ENCODE results near the gene GRIN2A. TPM values are rescaled to one million over a fixed set of nuclear protein-coding genes. Genes with fewer than 3 reads are reported as not detected.

The GRIN2A gene
- total and polyA plus RNA-seq, 2 of the 8 experiments (the other 6 are each of a cell fraction or from before 2014, with no cell fraction given): 0.18 to 1.8 TPM

DNA sequence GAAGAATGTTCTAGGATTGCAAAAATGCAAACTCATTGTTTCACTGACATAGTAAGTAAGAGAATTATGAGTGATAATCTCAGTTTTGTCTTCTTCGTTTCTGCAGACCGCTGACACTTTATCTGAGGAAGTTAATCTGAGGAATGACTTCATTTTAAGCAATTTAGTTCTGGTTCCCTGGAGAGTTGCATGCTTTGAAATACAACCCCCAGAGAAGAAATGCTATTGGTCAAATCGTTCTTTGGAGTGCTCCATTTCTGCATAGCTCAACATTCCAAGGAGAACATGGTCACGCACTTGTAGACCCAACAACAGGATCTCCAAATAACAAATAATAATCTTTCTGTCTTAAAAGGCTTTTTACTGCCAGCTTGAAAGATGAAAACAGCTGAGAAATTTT, 427.1 kb downstream of the GRIN2A start:
- 74% methylated on average over 4 of the region's 4 CpGs; no CpG with 5 or more reads in 1 of the 2 experiments for WGBS, 2 experiments (ENCODE audit: extremely low coverage in 1 of 2, insufficient coverage in 1 of 2, insufficient read length in 1 of 2, insufficient replicate concordance in 2 of 2, low coverage in 1 of 2, low lambda C conversion rate in 2 of 2, missing lambda C conversion rate in 1 of 2)
- Histone ChIP-seq H4K8ac (ENCODE audit: extremely low read depth, insufficient read depth, low read length) (no peak overlapping the region), H3K27ac (ENCODE audit: low read depth, low read length) (no peak overlapping the region), H3K27me3 (replicated peaks in 1 of 4; ENCODE audit: control insufficient read depth in 3 of 4, extremely low read depth in 1 of 4, insufficient read depth in 3 of 4, low read length in 3 of 4) (no peaks in the 10 kb centered on the region), H3K4me1 (replicated peaks in 1 of 4; ENCODE audit: control insufficient read depth in 3 of 4, insufficient read depth in 4 of 4, low read length in 3 of 4) (peaks cover 0 to 5% (median 1%) of the 10 kb centered on the region in 4 experiments; a peak in 3 of 7 replicates), H4K91ac (replicated peaks; ENCODE audit: insufficient read length, low read length) (no peak overlapping the region), H2BK15ac (ENCODE audit: low read length) (no peak overlapping the region), H3K9ac (replicated peaks in 1 of 4; ENCODE audit: extremely low read depth in 1 of 4, low read depth in 3 of 4, low read length in 3 of 4) (no peak overlapping the region), H3K23ac (ENCODE audit: insufficient read length) (no peak overlapping the region), H2BK12ac (ENCODE audit: low read depth, low read length) (no peak overlapping the region), H3K4me2 (ENCODE audit: insufficient read depth in 1 of 2, low read depth in 2 of 2, low read length in 2 of 2) (no peak overlapping the region), H4K20me1 (replicated peaks in 1 of 2; ENCODE audit: control insufficient read depth in 1 of 2, insufficient read depth in 2 of 2, low read length in 2 of 2) (no peaks in the 10 kb centered on the region), H3K56ac (replicated peaks; ENCODE audit: insufficient read length, low read depth, low read length) (no peak overlapping the region), H2AFZ (ENCODE audit: low read length) (no peak overlapping the region), H3K9me3 (ENCODE audit: insufficient read depth in 2 of 2, low read depth in 1 of 2, low read length in 1 of 2) (no peaks in the 10 kb centered on the region), H2BK120ac (replicated peaks; ENCODE audit: low read depth, low read length) (no peak overlapping the region), H2BK20ac (ENCODE audit: low read length) (no peak overlapping the region), H3K18ac (ENCODE audit: extremely low read depth, low read length) (no peak overlapping the region), H3K79me2 (ENCODE audit: control insufficient read depth in 1 of 2, insufficient read depth in 2 of 2, low read length in 2 of 2) (no peaks in the 10 kb centered on the region), H3K4me3 (ENCODE audit: extremely low read depth in 1 of 4, insufficient read depth in 2 of 4, low read depth in 3 of 4, low read length in 4 of 4) (no peak overlapping the region), H3K23me2 (ENCODE audit: low read depth, low read length) (no peaks in the 10 kb centered on the region; the same call in 1 of the 2 replicates), H3K79me1 (ENCODE audit: low read depth, low read length) (no peaks in the 10 kb centered on the region), H4K5ac (ENCODE audit: insufficient read length, low read depth, low read length) (no peak overlapping the region), H3K36me3 (ENCODE audit: control insufficient read depth in 2 of 4, insufficient read depth in 4 of 4, low read length in 3 of 4) (no peaks in the 10 kb centered on the region), H2BK5ac (ENCODE audit: low read depth, low read length) (no peak overlapping the region), H3K4ac (replicated peaks; ENCODE audit: insufficient read length, low read depth, low read length) (no peak overlapping the region), H3K14ac (ENCODE audit: insufficient read length) (no peak overlapping the region), H2AK5ac (ENCODE audit: low read depth, low read length) (no peak overlapping the region)
- TF ChIP-seq SUZ12 (IDR thresholded peaks at IDR 0.05; ENCODE audit: low read length): no peak
- TF ChIP-seq EGR1 (IDR thresholded peaks at IDR 0.05; ENCODE audit: borderline replicate concordance, low read depth, low read length): no peak
- ChIA-PET POLR2A (ENCODE audit: partially characterized antibody) (interaction anchor here (1.2 kb wide), 1 partner anchor 74 kb away, joined by 3 read pairs; no protein-coding TSS in a partner anchor), CTCF (ENCODE audit: partially characterized antibody) (no interaction called here)
- DNase-seq (ENCODE audit: low read depth in 1 of 2, low spot score in 2 of 2): no peak
- no peak for FAIRE-seq
